Loucy (cell line): ENCODE measurements around the gene COL25A1.

Experiments
- EZH2phosphoT487 ChIP-seq: fragments of 200-600 bp; IDR thresholded peaks from 2 replicates; pipeline ENCODE4 v1.6.1; 2018; ENCODE audit warnings: antibody characterized with exemption, mild to moderate bottlenecking, moderate library complexity, borderline replicate concordance
- TF ChIP-seq, protein P1 (sequence below): fragments of 200-600 bp; sonication (generic); conservative IDR thresholded peaks from 2 replicates; pipeline ENCODE4 v1.5.1; 2014; ENCODE audit warnings: mild to moderate bottlenecking, antibody characterized with exemption, low read length

DNA sequence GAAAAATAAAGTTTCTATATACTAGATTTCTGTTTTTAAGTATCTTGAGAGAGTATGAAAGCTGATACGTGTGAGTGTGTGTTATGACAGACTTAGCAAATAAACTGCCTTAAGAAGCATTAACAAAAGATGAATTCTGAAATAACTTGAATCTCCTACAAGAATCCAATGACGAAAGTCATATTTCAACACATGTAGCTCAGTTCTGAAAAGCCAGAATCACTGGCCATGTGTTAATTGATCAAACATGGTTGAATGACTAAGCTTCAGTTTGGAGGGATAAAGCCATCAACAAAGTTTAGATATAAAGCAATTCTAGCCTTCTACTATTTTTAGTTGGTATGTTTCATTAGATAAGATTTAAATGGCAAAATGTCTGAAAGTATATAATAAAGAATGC, 451.1 kb downstream of the COL25A1 start:
- TF ChIP-seq, protein P1, sequence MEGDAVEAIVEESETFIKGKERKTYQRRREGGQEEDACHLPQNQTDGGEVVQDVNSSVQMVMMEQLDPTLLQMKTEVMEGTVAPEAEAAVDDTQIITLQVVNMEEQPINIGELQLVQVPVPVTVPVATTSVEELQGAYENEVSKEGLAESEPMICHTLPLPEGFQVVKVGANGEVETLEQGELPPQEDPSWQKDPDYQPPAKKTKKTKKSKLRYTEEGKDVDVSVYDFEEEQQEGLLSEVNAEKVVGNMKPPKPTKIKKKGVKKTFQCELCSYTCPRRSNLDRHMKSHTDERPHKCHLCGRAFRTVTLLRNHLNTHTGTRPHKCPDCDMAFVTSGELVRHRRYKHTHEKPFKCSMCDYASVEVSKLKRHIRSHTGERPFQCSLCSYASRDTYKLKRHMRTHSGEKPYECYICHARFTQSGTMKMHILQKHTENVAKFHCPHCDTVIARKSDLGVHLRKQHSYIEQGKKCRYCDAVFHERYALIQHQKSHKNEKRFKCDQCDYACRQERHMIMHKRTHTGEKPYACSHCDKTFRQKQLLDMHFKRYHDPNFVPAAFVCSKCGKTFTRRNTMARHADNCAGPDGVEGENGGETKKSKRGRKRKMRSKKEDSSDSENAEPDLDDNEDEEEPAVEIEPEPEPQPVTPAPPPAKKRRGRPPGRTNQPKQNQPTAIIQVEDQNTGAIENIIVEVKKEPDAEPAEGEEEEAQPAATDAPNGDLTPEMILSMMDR = no peak
- no peak for TF ChIP-seq EZH2phosphoT487
